Measurements from ENCODE around the gene MSH6. TPM values are rescaled to one million over a fixed set of nuclear protein-coding genes. Genes with fewer than 3 reads are reported as not detected.

Gene MSH6
- polyA plus RNA-seq, 1 donor from 2014 or later, result 60.3 TPM

DNA sequence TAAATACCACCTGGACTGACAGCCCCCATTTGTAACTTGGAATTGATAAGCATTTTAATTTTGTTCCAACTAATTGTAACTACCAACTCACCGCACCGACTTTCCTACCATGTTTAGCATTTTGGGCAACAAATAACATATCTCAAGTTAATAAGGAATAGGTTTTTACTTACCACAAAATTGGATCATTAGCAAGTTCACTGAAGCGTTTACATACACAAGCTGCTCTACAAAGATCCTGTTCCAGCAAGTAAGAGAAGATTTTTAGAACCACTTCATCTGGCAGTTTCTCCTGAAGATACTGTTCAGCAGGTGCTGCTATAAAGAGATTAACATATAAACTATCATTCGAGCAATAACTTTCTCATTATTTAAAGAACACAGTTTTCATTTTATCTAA, 55.7 kb downstream of the MSH6 start:
- Histone ChIP-seq H3K79me2 (replicated peaks; ENCODE audit: insufficient read depth, low read length) (peaks cover 29% of the 10 kb centered on the region), H3K27me3 (ENCODE audit: insufficient read depth, low read depth, low read length) (no peaks in the 10 kb centered on the region), H4K20me1 (ENCODE audit: insufficient read depth) (peaks cover 3% of the 10 kb centered on the region), H2AFZ (ENCODE audit: low read depth, low read length) (no peak overlapping the region), H3K4me3 (ENCODE audit: low read length) (no peak overlapping the region), H3K27ac (ENCODE audit: low read length) (no peak overlapping the region), H3K4me2 (ENCODE audit: low read length) (no peak overlapping the region), H3K9ac (ENCODE audit: low read length) (no peak overlapping the region), H3K9me2 (ENCODE audit: insufficient read depth, low read length) (no peaks in the 10 kb centered on the region), H3K36me3 (ENCODE audit: insufficient read depth, low read length) (peaks cover 8% of the 10 kb centered on the region), H3F3A (ENCODE audit: insufficient read depth, low read length, poor library complexity, severe bottlenecking) (no peaks in the 10 kb centered on the region), H3K9me3 (ENCODE audit: low read length) (no peaks in the 10 kb centered on the region)
- TF ChIP-seq RAD21 (conservative IDR thresholded peaks at IDR 0.05), result no peak
- TF ChIP-seq EP300 (conservative IDR thresholded peaks at IDR 0.05; ENCODE audit: poor library complexity, severe bottlenecking), result no peak
- TF ChIP-seq, protein P1, sequence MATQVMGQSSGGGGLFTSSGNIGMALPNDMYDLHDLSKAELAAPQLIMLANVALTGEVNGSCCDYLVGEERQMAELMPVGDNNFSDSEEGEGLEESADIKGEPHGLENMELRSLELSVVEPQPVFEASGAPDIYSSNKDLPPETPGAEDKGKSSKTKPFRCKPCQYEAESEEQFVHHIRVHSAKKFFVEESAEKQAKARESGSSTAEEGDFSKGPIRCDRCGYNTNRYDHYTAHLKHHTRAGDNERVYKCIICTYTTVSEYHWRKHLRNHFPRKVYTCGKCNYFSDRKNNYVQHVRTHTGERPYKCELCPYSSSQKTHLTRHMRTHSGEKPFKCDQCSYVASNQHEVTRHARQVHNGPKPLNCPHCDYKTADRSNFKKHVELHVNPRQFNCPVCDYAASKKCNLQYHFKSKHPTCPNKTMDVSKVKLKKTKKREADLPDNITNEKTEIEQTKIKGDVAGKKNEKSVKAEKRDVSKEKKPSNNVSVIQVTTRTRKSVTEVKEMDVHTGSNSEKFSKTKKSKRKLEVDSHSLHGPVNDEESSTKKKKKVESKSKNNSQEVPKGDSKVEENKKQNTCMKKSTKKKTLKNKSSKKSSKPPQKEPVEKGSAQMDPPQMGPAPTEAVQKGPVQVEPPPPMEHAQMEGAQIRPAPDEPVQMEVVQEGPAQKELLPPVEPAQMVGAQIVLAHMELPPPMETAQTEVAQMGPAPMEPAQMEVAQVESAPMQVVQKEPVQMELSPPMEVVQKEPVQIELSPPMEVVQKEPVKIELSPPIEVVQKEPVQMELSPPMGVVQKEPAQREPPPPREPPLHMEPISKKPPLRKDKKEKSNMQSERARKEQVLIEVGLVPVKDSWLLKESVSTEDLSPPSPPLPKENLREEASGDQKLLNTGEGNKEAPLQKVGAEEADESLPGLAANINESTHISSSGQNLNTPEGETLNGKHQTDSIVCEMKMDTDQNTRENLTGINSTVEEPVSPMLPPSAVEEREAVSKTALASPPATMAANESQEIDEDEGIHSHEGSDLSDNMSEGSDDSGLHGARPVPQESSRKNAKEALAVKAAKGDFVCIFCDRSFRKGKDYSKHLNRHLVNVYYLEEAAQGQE (IDR thresholded peaks at IDR 0.05; ENCODE audit: borderline replicate concordance), result no peak
- TF ChIP-seq SMC3 (conservative IDR thresholded peaks at IDR 0.05; ENCODE audit: poor library complexity), result no peak
- TF ChIP-seq MXI1 (conservative IDR thresholded peaks at IDR 0.05; ENCODE audit: poor library complexity, severe bottlenecking), result no peak

- peaks cover 61% of the 10 kb centered on the region for H3K79me2 ChIP-seq (replicated peaks; ENCODE audit: insufficient read depth, low read length)
- H4K20me1 ChIP-seq (ENCODE audit: insufficient read depth), result peaks cover 12% of the 10 kb centered on the region
- TF ChIP-seq TAF1 (IDR thresholded peaks at IDR 0.05; ENCODE audit: low read depth), result no peak
- no peak for TF ChIP-seq POLR2AphosphoS5 (IDR thresholded peaks at IDR 0.05)
- TF ChIP-seq, protein P1 (IDR thresholded peaks at IDR 0.05; ENCODE audit: borderline replicate concordance), result no peak
- no peak for TF ChIP-seq SMC3 (conservative IDR thresholded peaks at IDR 0.05; ENCODE audit: poor library complexity)
- no peak for TF ChIP-seq EZH2 (IDR thresholded peaks at IDR 0.05; ENCODE audit: borderline replicate concordance, insufficient read depth, low read length, poor library complexity, severe bottlenecking)
- no peak for TF ChIP-seq MXI1 (conservative IDR thresholded peaks at IDR 0.05; ENCODE audit: poor library complexity, severe bottlenecking)
- TF ChIP-seq EP300 (conservative IDR thresholded peaks at IDR 0.05; ENCODE audit: poor library complexity, severe bottlenecking), result no peak
- TF ChIP-seq CTCF (IDR thresholded peaks at IDR 0.05; ENCODE audit: poor library complexity, severe bottlenecking), result no peak
- TF ChIP-seq RAD21 (conservative IDR thresholded peaks at IDR 0.05), result no peak
Observed at GRCh38 chr2:47842846-47843245, 59.9 kb downstream of the MSH6 start.

More at GRCh38 chr2:47842846-47843245, 59.9 kb downstream of the MSH6 start:
- H3K27me3 ChIP-seq (ENCODE audit: insufficient read depth, low read depth, low read length), result no peaks in the 10 kb centered on the region
- no peak overlapping the region for H3K27ac ChIP-seq (ENCODE audit: low read length)
- no peak overlapping the region for H3K9ac ChIP-seq (ENCODE audit: low read length)
- no peak overlapping the region for H3K4me2 ChIP-seq (ENCODE audit: low read length)
- no peaks in the 10 kb centered on the region for H3K9me3 ChIP-seq (ENCODE audit: low read length)
- no peak overlapping the region for H3K4me3 ChIP-seq (ENCODE audit: low read length)
- peaks cover 8% of the 10 kb centered on the region for H3K36me3 ChIP-seq (ENCODE audit: insufficient read depth, low read length)
- H3K9me2 ChIP-seq (ENCODE audit: insufficient read depth, low read length), result no peaks in the 10 kb centered on the region
- no peak overlapping the region for H2AFZ ChIP-seq (ENCODE audit: low read depth, low read length)
- H3F3A ChIP-seq (ENCODE audit: insufficient read depth, low read length, poor library complexity, severe bottlenecking), result no peaks in the 10 kb centered on the region

Measured in neural cell (in vitro differentiated cells).